AG08395 (cell line): ENCODE results near the gene LAPTM4A.

ENCODE experiments used
- DNase-seq: peaks from one replicate; pipeline ENCODE4 v3.0.0; 2012; ENCODE audit warnings: mixed read lengths, low spot score

Gene LAPTM4A

GRCh38 chr2:20019747-20020146 is 31.7 kb downstream of the LAPTM4A start:
- DNase-seq = no peak

DNA sequence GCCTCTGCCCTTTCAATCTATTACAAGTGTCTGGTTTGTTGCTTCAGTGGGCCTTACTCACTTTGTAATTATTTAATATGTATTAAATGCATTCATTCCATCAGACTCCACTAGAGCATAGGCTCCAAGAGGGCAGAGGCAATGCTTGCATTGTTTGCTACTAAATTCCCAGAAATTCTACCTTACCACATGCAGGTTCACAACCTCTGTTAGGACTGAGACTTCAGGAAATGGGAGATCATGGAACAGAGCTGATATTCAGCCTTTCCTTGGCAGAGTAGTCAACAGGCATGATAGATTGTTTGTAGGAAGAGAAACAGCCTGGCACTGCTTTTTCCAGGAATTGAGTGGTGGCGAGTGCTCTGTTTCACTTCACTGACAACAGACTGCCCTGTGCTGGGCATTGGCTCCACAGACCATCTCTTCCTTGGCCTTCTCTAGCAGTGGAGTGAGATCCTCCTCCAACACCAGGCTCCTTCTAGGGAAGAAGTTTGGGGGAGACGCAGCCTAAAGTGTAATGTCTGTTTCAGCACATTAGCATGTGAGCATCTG is 32.8 kb downstream of the LAPTM4A start:
- DNase-seq = no peak

GRCh38 chr2:20016346-20016745 is 35.1 kb downstream of the LAPTM4A start:
- no peak for DNase-seq

DNA sequence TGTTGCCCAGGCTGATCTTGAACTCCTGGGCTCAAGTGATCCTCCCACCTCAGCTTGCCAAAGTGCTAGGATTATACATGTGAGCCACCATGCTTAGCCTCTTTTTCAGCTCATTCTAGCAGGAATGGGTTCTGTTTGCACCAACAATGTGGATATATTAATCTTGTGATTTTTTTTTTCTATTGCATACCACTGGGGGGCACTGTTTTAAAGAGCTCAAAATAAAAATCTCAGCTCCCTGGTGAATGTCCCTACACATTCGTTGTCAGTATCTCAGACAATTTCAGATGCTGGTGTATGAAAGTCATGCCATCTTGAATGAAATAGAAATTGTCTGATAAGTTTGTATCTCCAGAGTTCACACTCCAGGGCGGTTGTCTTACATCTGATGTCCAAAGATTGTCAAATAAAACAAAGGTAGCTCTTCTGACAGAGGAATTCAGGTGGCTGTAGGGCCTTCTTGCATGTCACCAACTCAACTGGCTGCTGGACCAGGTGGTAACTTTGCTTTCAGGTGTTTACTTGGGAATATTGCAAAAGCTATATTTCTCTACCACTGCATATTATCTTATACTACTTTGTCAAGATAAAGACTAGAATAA is 35.8 kb downstream of the LAPTM4A start:
- peak; percentile 70 for DNase-seq

DNA sequence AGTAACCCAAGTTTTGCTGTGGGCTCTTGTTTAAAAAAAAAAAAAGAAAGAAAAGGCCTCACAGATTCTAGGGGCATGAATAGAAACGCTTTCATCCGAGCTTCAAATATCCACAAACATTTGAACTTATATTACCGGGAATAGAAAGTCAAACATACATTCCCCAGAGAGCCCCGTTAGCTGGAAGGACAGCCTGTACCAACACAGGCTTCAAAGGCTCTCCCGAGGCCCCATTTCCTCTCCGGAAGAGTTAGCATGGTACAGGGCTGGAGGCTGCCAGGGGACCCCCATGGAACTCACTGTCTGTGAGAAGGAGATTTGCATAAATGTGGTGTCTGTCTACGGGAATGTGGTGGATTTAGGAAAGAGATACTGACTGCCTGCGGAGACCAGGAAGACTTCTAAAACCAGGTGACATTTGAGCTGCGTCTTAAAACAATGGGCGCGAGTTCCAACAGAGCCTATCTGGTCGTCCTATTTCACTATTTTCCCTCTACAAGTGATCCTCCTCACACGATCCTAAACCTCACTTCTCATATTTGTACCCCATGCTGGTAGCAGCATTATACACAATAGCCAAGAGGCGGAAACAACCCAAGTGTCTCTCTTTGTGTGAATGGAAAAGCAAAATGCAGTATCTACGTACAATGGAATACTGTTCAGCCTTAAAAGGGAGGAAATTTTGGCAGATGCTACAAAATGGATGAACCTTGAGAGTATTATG is 38.1 kb downstream of the LAPTM4A start:
- no peak for DNase-seq

DNA sequence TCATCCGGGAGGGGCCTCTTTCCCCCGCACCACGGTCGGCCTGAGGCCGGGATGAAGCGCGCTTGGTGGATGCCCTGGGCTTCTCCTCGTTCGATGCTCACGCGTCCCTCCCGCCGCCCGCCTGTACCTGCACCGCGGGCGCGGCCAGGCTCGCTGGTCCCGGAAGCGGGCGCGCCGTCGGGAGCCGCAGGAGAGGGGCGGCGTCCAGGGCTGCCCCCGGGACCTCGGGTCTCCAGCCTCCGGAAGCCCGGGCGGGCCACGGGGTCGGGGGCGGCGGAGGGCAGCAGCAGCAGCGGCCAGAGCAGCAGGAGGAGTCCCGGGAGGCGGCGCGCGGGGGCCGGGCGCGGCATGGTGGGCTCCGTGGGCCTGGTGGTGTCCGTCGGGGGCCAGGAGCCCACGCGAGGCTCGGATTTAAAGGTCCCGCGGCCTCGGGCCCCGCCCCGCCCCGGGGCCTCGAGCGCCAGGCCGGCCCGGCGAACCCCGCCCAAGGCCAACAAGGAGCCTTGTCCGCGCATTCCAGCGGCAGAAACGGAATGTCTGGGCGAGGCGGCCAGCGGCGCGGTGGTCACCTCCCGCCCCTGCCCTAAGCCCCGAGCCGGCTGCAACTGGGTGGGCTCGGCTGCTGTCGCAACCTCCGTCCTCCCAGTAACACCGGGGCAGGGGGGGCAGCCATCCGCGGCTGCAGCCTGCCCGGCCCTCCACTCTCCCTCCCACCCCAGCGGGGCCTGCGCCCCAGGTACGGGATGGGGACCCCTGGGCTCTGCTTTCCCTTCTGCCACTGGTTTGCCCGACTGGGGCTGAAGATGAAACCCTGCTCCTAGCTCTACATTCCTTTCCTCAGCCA is 38.9 kb downstream of the LAPTM4A start, which contains the start of gene MATN3:
TSS of gene MATN3 (minus strand) at position 387 of the 844 bp plus-strand sequence. CDS start at position 350, 37 bp downstream.
- DNase-seq = peak; percentile 78

DNA sequence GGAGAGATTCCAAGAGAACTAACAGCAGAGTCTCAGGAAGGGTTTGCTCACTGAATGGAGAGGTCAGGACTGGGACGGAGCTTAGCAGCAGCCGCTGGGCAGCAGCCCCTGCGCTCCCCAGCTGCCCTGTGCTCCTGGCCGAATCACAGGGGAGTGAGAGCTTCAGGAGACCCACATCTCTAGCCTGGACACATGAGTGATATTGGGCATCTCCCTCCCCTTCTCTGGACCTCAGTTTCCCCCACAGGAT is 39.5 kb downstream of the LAPTM4A start:
- no peak for DNase-seq

DNA sequence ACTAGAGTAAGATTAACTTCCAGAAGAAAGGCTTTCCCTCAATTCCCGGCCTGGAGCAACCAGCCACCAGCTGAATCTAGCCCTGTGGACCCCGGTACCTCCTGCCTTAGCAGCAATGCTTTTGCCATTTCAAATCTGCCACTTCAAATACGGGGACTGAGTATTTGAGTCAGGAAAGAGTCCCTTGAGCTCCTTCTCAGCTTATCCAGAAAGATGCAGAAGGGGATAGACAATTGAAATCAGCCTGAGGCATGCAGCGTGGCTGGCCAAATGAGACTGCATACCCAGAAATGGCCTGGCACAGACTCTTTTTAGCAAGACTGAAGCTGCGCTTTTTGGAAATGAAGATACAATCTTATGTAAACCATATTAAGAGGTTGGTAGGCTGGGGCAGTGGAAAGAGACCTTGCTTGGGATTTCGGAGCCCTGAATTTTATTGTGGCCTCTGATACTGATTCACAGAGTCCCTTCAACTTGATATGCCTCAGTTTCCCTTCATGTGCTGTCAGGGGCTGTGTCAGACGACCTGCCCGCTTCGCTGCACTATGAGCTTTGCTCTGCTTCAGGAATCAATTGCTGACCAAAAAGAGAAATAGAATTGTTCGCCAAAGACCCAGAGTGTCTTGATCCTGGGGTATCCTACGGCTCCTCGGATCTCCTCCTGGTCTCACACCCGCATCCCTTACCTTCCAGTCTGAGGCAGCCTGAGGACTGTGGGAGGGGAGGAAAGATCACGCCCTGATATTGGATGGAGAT is 40.0 kb downstream of the LAPTM4A start:
- no peak for DNase-seq

GRCh38 chr2:20008703-20009102 is 42.7 kb downstream of the LAPTM4A start:
- DNase-seq = no peak

DNA sequence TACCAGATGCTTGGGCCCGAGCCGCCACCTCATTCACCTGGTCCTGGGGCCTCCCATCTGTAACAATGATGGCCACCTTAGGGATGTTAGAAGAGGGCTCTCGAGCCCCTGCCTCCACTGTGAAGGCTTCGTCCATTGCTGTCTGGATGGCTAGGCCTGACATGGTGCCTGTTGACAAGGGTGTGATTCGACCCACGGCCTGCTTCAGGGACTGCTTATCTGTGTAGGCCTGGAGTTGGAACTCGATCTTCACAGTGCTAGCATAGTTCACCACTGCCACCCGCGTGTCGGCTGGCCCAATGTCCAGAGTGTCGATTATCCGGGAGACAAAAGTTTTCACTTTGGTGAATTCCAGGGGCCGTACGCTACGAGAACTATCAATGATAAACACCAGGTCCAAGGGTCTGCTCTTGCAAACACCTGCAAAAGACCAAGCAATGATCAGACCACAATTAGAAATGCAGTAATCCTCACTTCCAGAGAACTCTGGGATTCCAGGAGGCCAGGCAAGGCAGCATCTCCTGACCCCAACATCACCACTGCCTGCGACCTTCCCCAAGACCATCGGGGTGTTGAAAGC is 45.4 kb downstream of the LAPTM4A start:
- DNase-seq = no peak

GRCh38 chr2:20005067-20005627 is 46.3 kb downstream of the LAPTM4A start:
- DNase-seq = no peak

GRCh38 chr2:20001361-20001863 is 50.0 kb downstream of the LAPTM4A start:
- DNase-seq = no peak

- DNase-seq = no peak
These were observed 57.7 kb downstream of the LAPTM4A start for GRCh38 chr2:19993731-19994130.

GRCh38 chr2:19991895-19992294 is 59.5 kb downstream of the LAPTM4A start:
- DNase-seq = no peak

- DNase-seq = no peak
These were observed 61.1 kb downstream of the LAPTM4A start for GRCh38 chr2:19990416-19990728.

GRCh38 chr2:19989667-19990415 is 61.6 kb downstream of the LAPTM4A start, which contains the start of gene WDR35:
TSS of gene WDR35 (minus strand) at chr2:19990105. CDS start at chr2:19990015, 90 bp downstream.
- DNase-seq = peak; percentile 99

GRCh38 chr2:19989342-19989666 is 62.1 kb downstream of the LAPTM4A start:
- DNase-seq = peak; percentile 4

DNA sequence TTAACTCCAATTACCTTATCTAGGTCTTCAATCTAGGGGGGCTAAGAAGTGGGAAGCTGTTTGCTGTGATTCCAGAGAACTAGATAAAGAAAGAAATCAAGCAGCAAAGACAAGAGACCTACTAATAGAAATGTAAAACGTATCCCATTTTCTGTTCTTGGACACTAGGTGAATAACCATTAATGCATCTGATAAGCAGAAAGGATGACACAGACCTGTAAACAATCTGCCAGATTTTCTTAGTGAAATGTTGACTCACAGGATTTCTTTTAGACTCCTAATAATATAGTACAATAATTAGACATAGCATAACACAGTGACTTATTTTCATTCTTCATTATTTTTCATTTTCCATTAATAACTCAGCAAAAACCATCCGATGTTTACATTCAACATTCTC is 62.8 kb downstream of the LAPTM4A start:
- no peak for DNase-seq

- no peak for DNase-seq
These were observed 63.5 kb downstream of the LAPTM4A start for GRCh38 chr2:19987936-19988335.
